DOHH2 (cell line): ENCODE measurements around the gene PLEKHG2.

Source experiments
- H3F3A ChIP-seq: fragments of 200-600 bp; sonication (generic), shearing (Covaris generic); 2 replicates; pipeline ENCODE4 v1.6.0; 2016; ENCODE audit warnings: antibody characterized with exemption, mild to moderate bottlenecking; ENCODE audit not compliant: control insufficient read depth, insufficient read depth
- H3K27ac ChIP-seq: fragments of 200-600 bp; sonication (generic); 2 replicates; pipeline ENCODE4 v1.5.1; 2014; ENCODE audit warnings: low read depth, mild to moderate bottlenecking, low read length, moderate library complexity
- H3K27me3 ChIP-seq: fragments of 200-600 bp; sonication (generic); 2 replicates; pipeline ENCODE4 v1.6.1; 2014; ENCODE audit warnings: mild to moderate bottlenecking, low read length, mixed read lengths; ENCODE audit not compliant: control insufficient read depth
- H3K36me3 ChIP-seq: fragments of 200-600 bp; sonication (generic); 2 replicates; pipeline ENCODE4 v1.6.1; 2014; ENCODE audit warnings: mild to moderate bottlenecking, low read length, moderate library complexity, mixed read lengths; ENCODE audit not compliant: control insufficient read depth
- H3K4me1 ChIP-seq: fragments of 200-600 bp; sonication (generic); 2 replicates; pipeline ENCODE4 v1.6.1; 2014; ENCODE audit warnings: mild to moderate bottlenecking, low read length, mixed read lengths; ENCODE audit not compliant: control insufficient read depth
- H3K4me2 ChIP-seq: fragments of 200-600 bp; sonication (generic); 2 replicates; pipeline ENCODE4 v1.6.0; 2014; ENCODE audit warnings: mild to moderate bottlenecking, low read length, moderate library complexity
- H3K4me3 ChIP-seq: fragments of 200-600 bp; sonication (generic); 2 replicates; pipeline ENCODE4 v1.5.1; 2014; ENCODE audit warnings: mild to moderate bottlenecking, low read length, mixed read lengths
- H3K79me2 ChIP-seq: fragments of 200-600 bp; sonication (generic); 2 replicates; pipeline ENCODE4 v1.6.1; 2014; ENCODE audit warnings: mild to moderate bottlenecking, low read length, mixed read lengths; ENCODE audit not compliant: control insufficient read depth
- H3K9me2 ChIP-seq: fragments of 200-600 bp; sonication (generic); replicated peaks from 2 replicates; pipeline ENCODE4 v1.6.1; 2014; ENCODE audit warnings: mild to moderate bottlenecking, low read length, mixed read lengths; ENCODE audit not compliant: control insufficient read depth
- H3K9me3 ChIP-seq: fragments of 200-600 bp; sonication (generic); 2 replicates; pipeline ENCODE4 v1.6.1; 2014; ENCODE audit warnings: antibody characterized with exemption, low read length, mixed read lengths; ENCODE audit not compliant: control insufficient read depth, insufficient read depth
- H4K20me1 ChIP-seq: fragments of 200-600 bp; sonication (generic); 2 replicates; pipeline ENCODE4 v1.6.0; 2014; ENCODE audit warnings: low read depth, mild to moderate bottlenecking, antibody characterized with exemption, low read length, moderate library complexity; ENCODE audit not compliant: control insufficient read depth, insufficient read depth
- EZH2phosphoT487 ChIP-seq: fragments of 200-600 bp; sonication (generic); IDR thresholded peaks from 2 replicates; pipeline ENCODE4 v1.6.1; 2017; ENCODE audit warnings: borderline replicate concordance, mild to moderate bottlenecking, antibody characterized with exemption, low read length, moderate library complexity, mixed read lengths
- TF ChIP-seq, protein P1 (sequence below): fragments of 200-600 bp; sonication (generic); IDR thresholded peaks from one replicate; pipeline ENCODE4 v1.5.1; 2014; ENCODE audit warnings: antibody characterized with exemption, mild to moderate bottlenecking, low read depth, low read length; ENCODE audit not compliant: poor library complexity, severe bottlenecking

The PLEKHG2 gene

DNA sequence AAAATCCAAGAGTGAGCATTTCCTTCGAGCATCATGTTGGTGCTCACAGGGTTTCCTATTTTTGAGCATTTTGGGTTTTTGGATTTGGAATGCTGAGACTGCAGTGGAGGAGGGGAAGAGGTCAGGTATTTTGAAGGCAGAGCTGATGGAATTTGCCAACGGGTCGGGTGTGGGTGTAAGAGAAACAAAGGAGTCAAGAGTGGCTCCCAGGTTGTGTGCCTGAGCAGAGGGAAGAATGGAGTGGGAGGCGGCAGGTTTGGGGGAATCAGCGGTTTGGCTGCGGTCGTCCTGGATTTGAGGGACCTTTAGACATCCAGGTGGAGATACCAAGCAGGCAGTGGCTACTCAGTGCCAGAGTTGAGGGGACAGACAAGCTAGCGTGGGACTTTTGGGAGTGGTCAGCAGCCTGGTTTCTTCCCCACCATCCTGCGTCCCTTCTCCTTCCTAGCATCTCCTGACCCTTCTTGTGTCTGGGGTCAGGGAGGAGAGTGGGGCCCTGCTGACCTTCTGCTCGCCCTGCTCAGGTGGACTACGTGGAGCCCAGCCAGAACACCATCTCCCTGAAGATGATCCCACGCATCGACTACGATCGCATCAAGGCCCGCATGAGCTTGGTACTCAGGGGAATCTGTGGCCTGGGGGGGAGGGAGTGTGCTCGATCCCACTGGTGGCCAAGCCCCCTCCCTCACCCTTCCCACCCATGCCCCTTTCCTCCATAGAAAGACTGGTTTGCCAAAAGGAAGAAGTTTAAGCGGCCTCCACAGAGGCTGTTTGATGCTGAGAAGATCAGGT lies 53.7 kb downstream of the PLEKHG2 start:
- no peaks in the 10 kb centered on the region for H4K20me1 ChIP-seq
- no peak overlapping the region for H3K27ac ChIP-seq
- H3F3A ChIP-seq: no peaks in the 10 kb centered on the region
- TF ChIP-seq, protein P1, sequence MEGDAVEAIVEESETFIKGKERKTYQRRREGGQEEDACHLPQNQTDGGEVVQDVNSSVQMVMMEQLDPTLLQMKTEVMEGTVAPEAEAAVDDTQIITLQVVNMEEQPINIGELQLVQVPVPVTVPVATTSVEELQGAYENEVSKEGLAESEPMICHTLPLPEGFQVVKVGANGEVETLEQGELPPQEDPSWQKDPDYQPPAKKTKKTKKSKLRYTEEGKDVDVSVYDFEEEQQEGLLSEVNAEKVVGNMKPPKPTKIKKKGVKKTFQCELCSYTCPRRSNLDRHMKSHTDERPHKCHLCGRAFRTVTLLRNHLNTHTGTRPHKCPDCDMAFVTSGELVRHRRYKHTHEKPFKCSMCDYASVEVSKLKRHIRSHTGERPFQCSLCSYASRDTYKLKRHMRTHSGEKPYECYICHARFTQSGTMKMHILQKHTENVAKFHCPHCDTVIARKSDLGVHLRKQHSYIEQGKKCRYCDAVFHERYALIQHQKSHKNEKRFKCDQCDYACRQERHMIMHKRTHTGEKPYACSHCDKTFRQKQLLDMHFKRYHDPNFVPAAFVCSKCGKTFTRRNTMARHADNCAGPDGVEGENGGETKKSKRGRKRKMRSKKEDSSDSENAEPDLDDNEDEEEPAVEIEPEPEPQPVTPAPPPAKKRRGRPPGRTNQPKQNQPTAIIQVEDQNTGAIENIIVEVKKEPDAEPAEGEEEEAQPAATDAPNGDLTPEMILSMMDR: no peak
- TF ChIP-seq EZH2phosphoT487: no peak
- no peaks in the 10 kb centered on the region for H3K9me2 ChIP-seq
- H3K9me3 ChIP-seq: no peaks in the 10 kb centered on the region
- no peaks in the 10 kb centered on the region for H3K4me1 ChIP-seq
- H3K36me3 ChIP-seq: peaks cover 76% of the 10 kb centered on the region
- no peaks in the 10 kb centered on the region; the same call in 1 of the 2 replicates for H3K79me2 ChIP-seq
- H3K4me3 ChIP-seq: no peak overlapping the region
- H3K27me3 ChIP-seq: no peaks in the 10 kb centered on the region
- H3K4me2 ChIP-seq: no peak overlapping the region

DNA sequence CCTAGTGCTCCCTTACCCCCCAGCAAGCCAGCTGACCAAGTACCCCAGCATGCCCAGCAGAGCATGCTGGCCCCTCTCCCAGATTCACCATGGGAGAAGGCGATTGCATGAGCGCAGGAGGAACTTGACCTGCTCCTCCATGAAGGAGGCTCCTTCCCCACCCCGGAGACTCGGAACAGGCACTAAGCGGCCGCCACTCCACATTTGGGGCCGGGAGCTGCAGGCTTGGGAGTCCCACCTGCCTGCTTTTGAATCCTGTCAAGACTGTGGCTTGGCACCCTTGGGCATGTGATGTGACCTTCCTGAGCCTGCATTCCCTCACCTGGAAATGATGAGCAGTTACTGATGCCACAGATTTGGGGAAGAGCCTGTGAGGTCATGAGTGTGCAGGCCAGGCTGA lies 55.5 kb downstream of the PLEKHG2 start:
- Histone ChIP-seq H3K9me3 (no peaks in the 10 kb centered on the region), H3K36me3 (peaks cover 85% of the 10 kb centered on the region), H3K4me1 (no peaks in the 10 kb centered on the region), H3K4me3 (no peak overlapping the region), H3K9me2 (no peaks in the 10 kb centered on the region), H3K27me3 (no peaks in the 10 kb centered on the region), H3K79me2 (no peaks in the 10 kb centered on the region; the same call in 1 of the 2 replicates), H3K4me2 (no peak overlapping the region), H3F3A (no peaks in the 10 kb centered on the region), H4K20me1 (no peaks in the 10 kb centered on the region), H3K27ac (no peak overlapping the region)
- TF ChIP-seq, protein P1: no peak
- TF ChIP-seq EZH2phosphoT487: no peak

DNA sequence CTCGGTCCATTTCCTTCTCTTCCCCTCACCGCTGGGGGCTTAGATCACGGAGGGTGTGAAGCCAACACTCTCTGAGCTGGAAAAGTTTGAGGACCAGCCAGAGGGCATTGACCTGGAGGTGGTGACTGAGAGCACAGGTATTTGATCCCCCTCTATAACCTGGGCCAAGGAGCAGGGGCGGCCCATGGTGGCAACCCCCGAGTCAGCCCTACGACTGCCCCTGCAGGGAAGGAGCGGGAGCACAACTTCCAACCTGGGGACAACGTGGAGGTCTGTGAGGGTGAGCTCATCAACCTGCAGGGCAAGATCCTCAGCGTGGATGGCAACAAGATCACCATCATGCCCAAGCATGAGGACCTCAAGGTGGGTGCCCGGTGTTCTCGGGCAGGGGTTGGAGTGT lies 56.6 kb downstream of the PLEKHG2 start:
- no peak overlapping the region for H3K27ac ChIP-seq

More for the DNA sequence above, 56.6 kb downstream of the PLEKHG2 start:
- H3K4me2 ChIP-seq: no peak overlapping the region
- H3K36me3 ChIP-seq: peaks cover 91% of the 10 kb centered on the region
- no peaks in the 10 kb centered on the region for H4K20me1 ChIP-seq
- H3K9me2 ChIP-seq: no peaks in the 10 kb centered on the region
- no peaks in the 10 kb centered on the region for H3K4me1 ChIP-seq
- TF ChIP-seq, protein P1: no peak
- no peak for TF ChIP-seq EZH2phosphoT487
- no peaks in the 10 kb centered on the region; the same call in 1 of the 2 replicates for H3K79me2 ChIP-seq
- no peaks in the 10 kb centered on the region for H3F3A ChIP-seq
- no peaks in the 10 kb centered on the region for H3K27me3 ChIP-seq
- H3K9me3 ChIP-seq: no peaks in the 10 kb centered on the region
- H3K4me3 ChIP-seq: no peak overlapping the region
